HG02885 (cell line): Measurements from ENCODE around the gene SMNDC1.
"Not testable (repeated sequence)": the region's sequence is repeated elsewhere in the genome, so short reads cannot be mapped to it uniquely, and the experiment has no call there.

Experiments used
- ATAC-seq: cut with Tn5 transposase; IDR thresholded peaks from one replicate; pipeline ENCODE4 v1.9.1; 2021; ENCODE audit warnings: mild to moderate bottlenecking; ENCODE audit not compliant: unreplicated experiment, poor library complexity

The SMNDC1 gene

DNA sequence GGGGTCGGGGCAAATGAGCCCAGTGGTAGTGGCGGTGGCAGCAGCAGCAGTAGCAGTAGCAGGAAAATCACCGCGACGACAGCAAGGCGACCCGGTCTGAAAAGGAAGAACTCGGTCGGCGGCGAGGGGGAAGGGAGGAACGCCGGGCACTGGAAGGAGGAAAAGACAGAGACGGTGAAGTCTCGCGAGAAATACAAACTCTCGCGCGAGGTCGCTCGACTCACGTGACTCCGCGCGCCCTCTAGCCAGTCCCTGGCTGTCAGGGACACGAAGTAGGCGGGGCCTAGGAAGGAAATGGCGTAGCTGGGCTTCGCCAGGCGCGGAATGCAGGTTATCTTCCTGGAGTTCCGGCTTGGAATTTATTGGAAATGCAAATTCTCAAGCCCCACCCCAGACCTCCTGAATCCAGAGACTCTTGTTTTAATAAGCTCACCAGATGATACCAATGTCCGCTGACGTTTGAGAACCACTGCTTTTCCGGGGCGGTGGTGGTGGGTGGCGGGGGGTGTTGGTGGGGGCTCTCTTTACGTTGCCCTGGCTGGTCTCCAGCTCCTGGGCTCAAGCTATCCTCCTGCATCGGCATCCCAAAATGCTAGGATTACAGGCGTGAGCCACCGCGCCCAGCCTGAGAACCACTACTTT, at the start of gene SMNDC1:
Gene SMNDC1, minus strand, starts transcription at position 141 of the 642 bp plus-strand sequence. CDS start 1,333 bp downstream, outside the sequence.
- ATAC-seq = peak; percentile 89

DNA sequence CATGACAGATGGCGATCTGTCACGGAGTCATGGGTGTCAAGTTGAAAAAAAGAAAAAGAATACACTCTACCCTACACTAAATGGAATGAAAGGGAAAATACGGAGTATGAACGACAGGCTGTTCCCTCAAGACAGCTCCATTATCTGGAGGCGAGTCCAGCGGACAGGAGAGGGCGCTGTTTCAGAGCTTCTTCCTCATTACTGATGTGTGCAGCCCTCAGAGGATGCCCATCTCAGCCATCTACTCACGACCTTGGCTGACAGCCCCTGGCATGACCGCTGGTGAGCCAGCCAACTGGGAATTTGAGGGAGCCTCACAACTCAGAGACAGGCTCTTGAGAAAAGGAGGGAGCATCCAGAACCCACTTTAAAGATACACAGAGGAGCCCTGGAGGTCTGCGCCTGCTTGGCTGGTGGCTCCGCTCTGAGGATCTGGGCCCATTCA, 49.6 kb upstream of the SMNDC1 start:
- peak; percentile 25 for ATAC-seq

DNA sequence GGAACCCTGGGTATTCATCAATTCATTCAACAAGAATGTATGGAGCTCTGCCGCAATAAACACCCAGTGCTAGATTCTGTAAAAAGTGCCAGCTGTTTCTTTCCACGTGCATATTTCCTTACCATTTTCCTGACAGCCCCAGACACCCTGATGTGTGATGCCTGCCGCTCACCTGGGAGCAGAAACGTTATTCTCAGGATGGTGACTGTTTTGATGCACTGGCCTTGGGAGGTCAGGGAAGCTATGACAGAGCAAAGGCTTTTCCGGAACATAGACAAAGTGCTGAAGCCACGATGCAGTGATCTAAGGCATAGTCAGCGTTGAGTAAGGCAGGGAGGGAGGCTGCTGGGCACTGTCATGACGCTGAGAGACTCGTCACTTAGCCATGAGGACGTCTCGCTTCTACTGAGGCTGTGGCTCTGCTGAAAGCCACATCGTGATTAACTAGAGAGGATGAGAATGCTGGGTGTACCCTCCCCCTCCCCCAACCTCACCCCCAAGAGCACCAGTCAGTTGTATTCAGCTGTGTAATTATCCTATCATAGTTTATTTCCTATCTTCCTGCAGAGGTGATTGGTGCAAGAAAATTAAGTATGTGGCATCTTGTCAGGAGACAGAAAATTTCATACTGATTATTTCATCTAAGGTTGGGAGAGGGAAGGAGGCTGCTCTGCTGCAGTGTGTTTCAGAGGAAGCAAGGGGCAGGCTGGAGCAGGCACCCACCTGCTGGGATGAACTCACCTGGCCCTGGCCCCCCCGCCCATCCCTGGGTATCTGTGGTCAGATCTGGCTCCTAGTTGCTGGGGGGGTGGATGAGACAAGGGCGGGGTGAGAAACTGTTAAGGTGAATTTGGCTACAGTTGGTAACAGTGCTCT, 48.8 kb upstream of the SMNDC1 start:
- ATAC-seq = no peak

DNA sequence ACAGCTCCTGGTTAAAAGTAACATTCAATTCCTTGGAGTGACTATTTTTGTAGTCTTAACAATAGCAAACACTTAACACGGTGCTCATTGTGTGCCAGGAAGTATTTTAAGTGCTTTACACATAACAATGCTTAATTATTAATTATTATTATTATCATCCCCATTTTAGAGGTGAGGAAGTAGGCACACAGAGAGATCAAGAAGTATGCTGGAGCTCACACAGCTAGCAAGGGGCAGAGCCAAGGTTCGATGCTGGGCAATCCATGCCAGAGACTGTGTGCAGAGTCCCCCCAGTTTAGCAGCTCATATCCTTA, 48.2 kb upstream of the SMNDC1 start:
- ATAC-seq = no peak

GRCh38 chr10:110350812-110351211, 46.1 kb upstream of the SMNDC1 start:
- no peak for ATAC-seq

GRCh38 chr10:110349831-110350230, 45.1 kb upstream of the SMNDC1 start:
- no peak for ATAC-seq

- ATAC-seq = no peak
Measured at GRCh38 chr10:110349386-110349785, 44.7 kb upstream of the SMNDC1 start.

DNA sequence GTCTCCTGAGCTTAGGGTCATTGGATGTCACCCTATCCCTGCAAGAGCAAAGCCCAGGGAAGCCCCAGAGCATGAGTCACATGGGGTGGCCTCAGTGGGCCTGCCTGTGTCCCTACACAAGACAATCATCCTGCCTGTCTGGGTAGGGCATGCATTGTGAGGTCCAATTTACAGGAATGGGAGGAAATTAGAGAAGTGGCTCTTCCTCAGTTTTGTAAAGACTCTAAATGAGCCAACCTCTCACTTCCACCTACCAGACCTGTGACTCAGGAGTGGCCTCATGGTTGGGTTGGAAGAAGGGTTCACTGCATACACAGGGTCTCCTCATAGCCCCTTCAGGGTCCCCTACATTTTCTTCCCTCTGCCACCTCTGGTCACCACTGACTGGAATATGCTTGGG, 43.6 kb upstream of the SMNDC1 start:
- ATAC-seq = no peak

DNA sequence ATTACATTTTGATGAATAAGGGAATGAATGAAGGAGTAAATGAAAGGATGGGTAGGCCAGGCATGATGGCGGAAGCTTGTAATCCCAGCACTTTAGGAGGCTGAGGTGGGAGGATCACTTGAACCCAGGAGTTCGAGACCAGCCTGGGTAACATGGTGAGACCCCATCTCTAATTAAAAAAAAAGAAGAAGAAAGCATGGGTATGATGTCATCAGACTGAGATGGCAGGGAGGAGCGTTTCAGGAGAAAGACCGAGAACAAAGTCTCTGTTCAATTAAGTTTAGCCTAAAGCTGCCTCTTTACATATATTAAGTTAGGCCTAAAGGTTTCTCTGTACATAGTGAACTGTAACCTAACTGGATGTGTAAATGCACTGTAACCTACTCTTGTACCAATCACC, 42.2 kb upstream of the SMNDC1 start:
- ATAC-seq = no peak

- no peak for ATAC-seq
Measured at GRCh38 chr10:110345286-110345685, 40.6 kb upstream of the SMNDC1 start.

GRCh38 chr10:110344622-110345021, 39.9 kb upstream of the SMNDC1 start:
- no peak for ATAC-seq

DNA sequence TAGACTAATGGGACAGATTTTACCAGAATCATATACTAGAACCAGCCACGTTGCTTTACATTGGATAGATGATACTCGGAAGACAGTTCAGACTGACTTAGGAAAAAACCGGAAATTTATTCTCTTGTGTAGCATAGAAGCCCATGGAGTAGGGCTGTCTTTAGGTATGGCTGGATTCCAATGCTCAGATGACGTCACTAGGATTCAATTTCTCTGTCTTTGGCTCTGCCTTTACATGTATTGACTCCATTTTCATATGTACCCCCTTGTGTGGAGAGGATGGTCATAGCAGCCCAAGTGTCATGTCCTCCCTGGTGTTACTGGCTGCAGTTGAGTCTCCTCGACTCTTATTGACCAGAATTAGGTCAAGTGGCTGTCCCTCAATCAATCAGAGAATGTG, 39.2 kb upstream of the SMNDC1 start:
- no peak for ATAC-seq

- ATAC-seq = no peak
Measured at GRCh38 chr10:110340816-110341215, 36.1 kb upstream of the SMNDC1 start.

- no peak for ATAC-seq
Measured at GRCh38 chr10:110340122-110340521, 35.4 kb upstream of the SMNDC1 start.

GRCh38 chr10:110337906-110338305, 33.2 kb upstream of the SMNDC1 start:
- no peak for ATAC-seq

- no peak for ATAC-seq
Measured at GRCh38 chr10:110337401-110337800, 32.7 kb upstream of the SMNDC1 start.

DNA sequence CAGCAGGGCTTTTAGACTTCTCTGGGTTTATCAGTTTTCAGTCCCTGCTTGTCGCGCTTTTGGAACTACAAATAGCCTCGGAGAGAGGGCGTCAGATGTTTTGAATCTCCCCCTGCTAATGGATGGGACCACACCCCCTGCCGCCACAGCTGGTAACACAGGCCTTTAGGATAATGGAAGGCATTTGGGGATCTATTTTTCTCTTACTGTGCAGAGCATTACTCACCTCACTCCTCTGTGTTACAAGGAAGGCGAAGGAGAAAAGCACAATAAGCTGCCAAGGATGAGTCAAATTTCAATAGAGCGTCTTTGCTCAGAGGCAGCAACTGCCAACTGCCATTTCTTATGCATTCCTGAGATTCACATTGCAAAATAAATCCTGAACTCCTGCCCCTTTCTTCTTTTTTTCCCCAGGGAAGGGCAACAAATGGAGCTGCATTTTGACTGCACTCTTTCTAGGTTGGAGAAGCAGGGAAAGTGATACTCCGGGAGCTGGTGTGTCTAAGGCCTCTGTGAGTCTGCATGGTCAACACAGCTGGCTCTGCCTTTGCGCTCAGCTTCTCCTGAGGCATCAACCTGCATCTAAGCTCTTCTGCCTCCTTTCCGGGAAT, 31.5 kb upstream of the SMNDC1 start:
- ATAC-seq = no peak

DNA sequence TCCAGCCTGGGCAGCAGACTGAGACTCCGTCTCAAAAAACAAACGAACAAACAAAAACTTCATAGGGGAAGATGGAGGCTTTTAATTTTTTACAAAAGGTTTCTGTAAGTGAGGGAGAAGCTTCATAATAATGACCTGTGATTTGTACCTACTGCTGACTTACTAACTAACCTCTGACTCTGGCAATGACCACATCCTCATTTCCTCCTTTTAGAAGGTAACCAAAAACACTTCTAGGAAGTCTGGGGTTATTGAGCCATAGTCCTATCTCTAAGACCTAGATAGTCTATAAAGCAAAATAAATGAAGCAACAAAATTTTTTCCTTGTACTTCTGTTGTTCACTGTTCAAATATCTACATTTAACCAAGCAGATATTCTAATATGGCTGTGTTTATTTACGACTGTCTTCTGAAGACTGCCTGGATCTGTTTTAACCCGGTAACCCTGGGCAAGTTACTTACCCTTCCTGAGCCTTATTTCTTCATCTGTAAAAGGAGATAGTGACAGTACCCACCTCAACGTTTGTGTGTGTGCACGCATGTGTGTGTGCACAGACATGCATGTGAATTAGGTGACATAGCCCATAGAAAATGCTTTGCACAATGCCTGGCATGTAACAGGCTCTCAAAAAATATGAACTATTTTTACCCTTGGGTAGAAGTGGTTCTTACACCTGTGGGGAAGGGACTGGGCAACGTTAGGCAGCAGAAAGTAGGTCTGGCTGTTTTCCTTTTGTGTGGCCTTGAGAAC, 30.8 kb upstream of the SMNDC1 start:
- no peak for ATAC-seq

DNA sequence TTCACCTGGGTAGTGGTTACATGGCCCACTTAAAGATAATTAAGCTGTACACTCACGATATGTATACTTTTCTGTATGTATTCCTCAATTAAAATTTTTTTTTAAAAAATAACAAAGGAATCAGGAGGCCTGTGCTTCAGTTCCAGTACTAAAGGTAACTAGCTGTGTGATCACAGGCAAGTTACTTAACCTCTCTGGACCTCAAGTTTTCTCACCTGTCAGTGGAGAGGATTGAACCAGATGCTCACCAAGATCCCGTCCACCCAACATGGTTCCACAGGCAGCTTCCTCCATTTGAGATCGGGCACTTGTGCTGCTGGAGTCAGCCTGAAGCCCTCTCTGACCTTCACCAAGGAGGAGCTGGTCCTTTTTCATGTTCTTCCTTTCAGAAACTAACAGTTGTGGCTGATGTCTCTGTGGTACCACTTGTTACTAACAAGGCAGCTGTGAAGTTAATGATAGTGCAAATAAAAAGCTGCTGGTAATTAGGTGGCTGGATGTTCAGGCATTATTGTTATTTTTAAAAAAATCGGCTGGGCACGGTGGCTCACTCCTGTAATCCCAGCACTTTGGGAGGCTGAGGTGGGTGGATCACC, 29.4 kb upstream of the SMNDC1 start:
- no peak for ATAC-seq

GRCh38 chr10:110331226-110331795, 26.6 kb upstream of the SMNDC1 start:
- ATAC-seq = not testable (repeated sequence)
